SK-N-SH (cell line): Measurements from ENCODE around the gene AKR1E2.

ENCODE experiments used
- CHD2 ChIP-seq: fragments of 150-350 bp; IDR thresholded peaks from 2 replicates; pipeline ENCODE4 v1.6.1; 2018; ENCODE audit warnings: low read length; ENCODE audit not compliant: partially characterized antibody
- CTCF ChIP-seq: fragments of 200-600 bp; sonication (generic); IDR thresholded peaks from 2 replicates; pipeline ENCODE4 v1.6.1; 2017; ENCODE audit warnings: antibody characterized with exemption, mild to moderate bottlenecking, moderate library complexity
- EZH2phosphoT487 ChIP-seq: fragments of 200-600 bp; sonication (generic); IDR thresholded peaks from 2 replicates; pipeline ENCODE4 v1.6.1; 2017; ENCODE audit warnings: low read depth, mixed run types, mild to moderate bottlenecking, antibody characterized with exemption, moderate library complexity, borderline replicate concordance
- FOSL2 ChIP-seq: IDR thresholded peaks from 2 replicates; pipeline ENCODE4 v1.4.0; 2012; ENCODE audit warnings: low read depth, mild to moderate bottlenecking, moderate library complexity, borderline replicate concordance
- JUND ChIP-seq: IDR thresholded peaks from 2 replicates; pipeline ENCODE4 v1.4.0; 2012
- MXI1 ChIP-seq: IDR thresholded peaks from 2 replicates; pipeline ENCODE4 v1.6.1; 2012; ENCODE audit warnings: mild to moderate bottlenecking, low read depth, low read length, improper control_type of control experiment
- POLR2AphosphoS5 ChIP-seq: IDR thresholded peaks from 2 replicates; pipeline ENCODE4 v1.6.1; 2012; ENCODE audit warnings: low read depth, low read length
- RAD21 ChIP-seq: IDR thresholded peaks from 2 replicates; pipeline ENCODE4 v1.6.1; 2012; ENCODE audit warnings: mild to moderate bottlenecking, low read length
- RFX5 ChIP-seq: IDR thresholded peaks from 2 replicates; pipeline ENCODE4 v1.6.1; 2012; ENCODE audit warnings: mild to moderate bottlenecking, improper control_type of control experiment, low read length
- USF2 ChIP-seq: fragments of 150-350 bp; IDR thresholded peaks from 2 replicates; pipeline ENCODE4 v1.6.1; 2017; ENCODE audit warnings: antibody characterized with exemption, low read length, low read depth, borderline replicate concordance
- YY1 ChIP-seq: IDR thresholded peaks from 2 replicates; pipeline ENCODE4 v1.4.0; 2012; ENCODE audit warnings: low read depth, mild to moderate bottlenecking

- TF ChIP-seq CTCF = no peak
- TF ChIP-seq USF2 = no peak
- no peak for TF ChIP-seq CHD2
- TF ChIP-seq YY1 = no peak
- no peak for TF ChIP-seq POLR2AphosphoS5
- TF ChIP-seq RFX5 = no peak
- no peak for TF ChIP-seq EZH2phosphoT487
- no peak for TF ChIP-seq JUND
- TF ChIP-seq FOSL2 = no peak
- TF ChIP-seq MXI1 = no peak
- TF ChIP-seq RAD21 = no peak
These were observed 57.2 kb downstream of the AKR1E2 start for GRCh38 chr10:4883079-4883739.
